Measurements from ENCODE around the gene MAP3K3. TPM values are rescaled to one million over a fixed set of nuclear protein-coding genes. Genes with fewer than 3 reads are reported as not detected.

MAP3K3 gene
- total and polyA plus RNA-seq, 9 of the 15 experiments (the other 6 are each of a cell fraction or from before 2014, with no cell fraction given): 0.69 to 16.5 (median 12.1) TPM

GRCh38 chr17:63653050-63653449, 30.8 kb downstream of the MAP3K3 start:
- no peak overlapping the region for H3K9ac ChIP-seq (ENCODE audit: insufficient read depth in 1 of 2, low read depth in 2 of 2, low read length in 2 of 2)
- no peaks in the 10 kb centered on the region for H3K9me3 ChIP-seq (replicated peaks; ENCODE audit: control insufficient read depth, insufficient read depth, low read depth, low read length)
- no TSS peak for BruUV-seq (replicated peaks)
- FAIRE-seq (no peak), DNase-seq (ENCODE audit: extremely low read depth in 1 of 4, low spot score in 3 of 4) (no peak), ATAC-seq (no peak)
- H2AFZ ChIP-seq (ENCODE audit: low read depth, low read length): no peak overlapping the region
- no peaks in the 10 kb centered on the region for H3K79me2 ChIP-seq (ENCODE audit: control insufficient read depth, insufficient read depth, low read length)
- H3K27me3 ChIP-seq (ENCODE audit: control insufficient read depth in 2 of 2, insufficient read depth in 2 of 2, low read length in 2 of 2): no peaks in the 10 kb centered on the region
- in situ Hi-C loops (cut with MboI) (no loop called here), intact Hi-C loops (cut with micrococcal nuclease) (no loop called here)
- H4K20me1 ChIP-seq (replicated peaks; ENCODE audit: control insufficient read depth, insufficient read depth, low read length): no peaks in the 10 kb centered on the region
- H3K4me3 ChIP-seq: no peak overlapping the region
- no peak overlapping the region for H3K4me2 ChIP-seq (ENCODE audit: insufficient read depth, low read length)
- ChIA-PET POLR2A (interaction anchor here (1.2 kb wide), 1 partner anchor 11 kb away, joined by 3 read pairs; no protein-coding TSS in a partner anchor), CTCF (ENCODE audit: low intra/inter-chr PET ratio) (no interaction called here)
- H3K4me1 ChIP-seq (replicated peaks in 1 of 2; ENCODE audit: control insufficient read depth in 2 of 2, insufficient read depth in 2 of 2, low read length in 2 of 2): no peaks in the 10 kb centered on the region
- TF ChIP-seq RFX7 (CRISPR knock-in tag; IDR thresholded peaks at IDR 0.05): no peak
- TF ChIP-seq ZNF696 (CRISPR knock-in tag; conservative IDR thresholded peaks at IDR 0.05): no peak
- TF ChIP-seq MEF2D (tag; conservative IDR thresholded peaks at IDR 0.05; ENCODE audit: low read depth): no peak
- H3K27ac ChIP-seq (ENCODE audit: extremely low read depth, low read depth, low read length): no peak overlapping the region
- peaks cover 20% of the 10 kb centered on the region; the same call in 2 of the 3 replicates for H3K36me3 ChIP-seq (ENCODE audit: control insufficient read depth, insufficient read depth, low read length)
- 20% methylated on average over 2 of the region's 2 CpGs for WGBS (ENCODE audit: insufficient coverage, low coverage, missing lambda C conversion rate)
- H3K9me1 ChIP-seq (ENCODE audit: control insufficient read depth, insufficient read depth, low read length): no peaks in the 10 kb centered on the region

GRCh38 chr17:63657786-63658185, 35.6 kb downstream of the MAP3K3 start:
- ChIA-PET CTCF (ENCODE audit: low intra/inter-chr PET ratio) (no interaction called here), POLR2A (interaction anchor here (0.6 kb wide), 2 partner anchors 224 to 536 kb away, joined by 3 read pairs; no protein-coding TSS in a partner anchor)
- FAIRE-seq (peak; percentile 29), DNase-seq (ENCODE audit: extremely low read depth in 1 of 4, low spot score in 3 of 4) (no peak), ATAC-seq (no peak)
- no peaks in the 10 kb centered on the region for H3K79me2 ChIP-seq (ENCODE audit: control insufficient read depth, insufficient read depth, low read length)
- in situ Hi-C loops (cut with MboI): no loop called here
- no peaks in the 10 kb centered on the region for H3K9me3 ChIP-seq (replicated peaks; ENCODE audit: control insufficient read depth, insufficient read depth, low read depth, low read length)
- no peaks in the 10 kb centered on the region for H4K20me1 ChIP-seq (replicated peaks; ENCODE audit: control insufficient read depth, insufficient read depth, low read length)
- no peaks in the 10 kb centered on the region for H3K27me3 ChIP-seq (ENCODE audit: control insufficient read depth in 2 of 2, insufficient read depth in 2 of 2, low read length in 2 of 2)
- 65% methylated on average over 3 of the region's 3 CpGs for WGBS (ENCODE audit: insufficient coverage, low coverage, missing lambda C conversion rate)
- H3K9ac ChIP-seq (ENCODE audit: insufficient read depth in 1 of 2, low read depth in 2 of 2, low read length in 2 of 2): no peak overlapping the region
- BruUV-seq (replicated peaks): no TSS peak
- H3K4me3 ChIP-seq: no peak overlapping the region
- H2AFZ ChIP-seq (ENCODE audit: low read depth, low read length): no peak overlapping the region
- H3K4me2 ChIP-seq (ENCODE audit: insufficient read depth, low read length): no peak overlapping the region
- H3K27ac ChIP-seq (ENCODE audit: extremely low read depth, low read depth, low read length): no peak overlapping the region
- no peaks in the 10 kb centered on the region for H3K4me1 ChIP-seq (replicated peaks in 1 of 2; ENCODE audit: control insufficient read depth in 2 of 2, insufficient read depth in 2 of 2, low read length in 2 of 2)
- H3K36me3 ChIP-seq (ENCODE audit: control insufficient read depth, insufficient read depth, low read length): peaks cover 18% of the 10 kb centered on the region; the same call in 2 of the 3 replicates
- intact Hi-C loops (cut with micrococcal nuclease): no loop called here
- no peaks in the 10 kb centered on the region for H3K9me1 ChIP-seq (ENCODE audit: control insufficient read depth, insufficient read depth, low read length)
- TF ChIP-seq BCL6 (CRISPR knock-in tag; IDR thresholded peaks at IDR 0.05) (no peak), ZNF76 (CRISPR knock-in tag; IDR thresholded peaks at IDR 0.05; ENCODE audit: borderline replicate concordance) (no peak), ILK (tag; IDR thresholded peaks at IDR 0.05; ENCODE audit: borderline replicate concordance, low read depth) (no peak), SREBF1 (IDR thresholded peaks at IDR 0.05; ENCODE audit: borderline replicate concordance, low read depth, low read length) (no peak), ARID1B (IDR thresholded peaks at IDR 0.05) (no peak), PTTG1 (tag; IDR thresholded peaks at IDR 0.05; ENCODE audit: low read depth) (no peak), NBN (IDR thresholded peaks at IDR 0.05; ENCODE audit: low read depth) (no peak), ZBTB43 (CRISPR knock-in tag; IDR thresholded peaks at IDR 0.05) (no peak), ZNF3 (CRISPR knock-in tag; IDR thresholded peaks at IDR 0.05) (no peak), EHMT2 (IDR thresholded peaks at IDR 0.05) (no peak), ZNF695 (CRISPR knock-in tag; IDR thresholded peaks at IDR 0.05) (no peak)
- TF ChIP-seq, protein P1, sequence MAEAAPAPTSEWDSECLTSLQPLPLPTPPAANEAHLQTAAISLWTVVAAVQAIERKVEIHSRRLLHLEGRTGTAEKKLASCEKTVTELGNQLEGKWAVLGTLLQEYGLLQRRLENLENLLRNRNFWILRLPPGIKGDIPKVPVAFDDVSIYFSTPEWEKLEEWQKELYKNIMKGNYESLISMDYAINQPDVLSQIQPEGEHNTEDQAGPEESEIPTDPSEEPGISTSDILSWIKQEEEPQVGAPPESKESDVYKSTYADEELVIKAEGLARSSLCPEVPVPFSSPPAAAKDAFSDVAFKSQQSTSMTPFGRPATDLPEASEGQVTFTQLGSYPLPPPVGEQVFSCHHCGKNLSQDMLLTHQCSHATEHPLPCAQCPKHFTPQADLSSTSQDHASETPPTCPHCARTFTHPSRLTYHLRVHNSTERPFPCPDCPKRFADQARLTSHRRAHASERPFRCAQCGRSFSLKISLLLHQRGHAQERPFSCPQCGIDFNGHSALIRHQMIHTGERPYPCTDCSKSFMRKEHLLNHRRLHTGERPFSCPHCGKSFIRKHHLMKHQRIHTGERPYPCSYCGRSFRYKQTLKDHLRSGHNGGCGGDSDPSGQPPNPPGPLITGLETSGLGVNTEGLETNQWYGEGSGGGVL (CRISPR knock-in tag; IDR thresholded peaks at IDR 0.05): no peak
